Measurements from ENCODE around the gene UVRAG.

DNA sequence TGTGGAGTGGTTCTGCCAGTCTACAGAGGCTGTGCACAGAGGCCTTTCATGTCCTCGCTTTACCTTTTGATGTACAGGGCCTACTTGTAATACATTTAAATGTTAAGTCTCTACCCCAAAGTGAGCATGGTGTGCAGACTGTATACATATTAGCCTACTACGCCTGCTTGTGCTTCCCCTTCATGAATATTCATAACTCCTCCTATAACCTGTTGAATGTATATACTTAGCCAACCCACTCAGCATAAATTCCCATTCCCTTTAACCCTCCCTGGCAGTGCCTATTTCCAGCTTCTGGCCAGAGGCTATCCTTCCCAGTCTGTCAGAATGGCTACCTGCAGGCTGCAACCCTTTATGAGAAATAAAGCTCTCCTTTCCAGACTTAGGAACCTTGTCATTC, 275.2 kb downstream of the UVRAG start:
- TF ChIP-seq TAF1 (IDR thresholded peaks at IDR 0.05; ENCODE audit: low read depth, low read length) (no peak), POLR2A (IDR thresholded peaks at IDR 0.05; ENCODE audit: low read depth, low read length) (no peak)

Measured in GM12891 (cell line).